Measurements from ENCODE around the gene MEGF11.

MEGF11 gene

DNA sequence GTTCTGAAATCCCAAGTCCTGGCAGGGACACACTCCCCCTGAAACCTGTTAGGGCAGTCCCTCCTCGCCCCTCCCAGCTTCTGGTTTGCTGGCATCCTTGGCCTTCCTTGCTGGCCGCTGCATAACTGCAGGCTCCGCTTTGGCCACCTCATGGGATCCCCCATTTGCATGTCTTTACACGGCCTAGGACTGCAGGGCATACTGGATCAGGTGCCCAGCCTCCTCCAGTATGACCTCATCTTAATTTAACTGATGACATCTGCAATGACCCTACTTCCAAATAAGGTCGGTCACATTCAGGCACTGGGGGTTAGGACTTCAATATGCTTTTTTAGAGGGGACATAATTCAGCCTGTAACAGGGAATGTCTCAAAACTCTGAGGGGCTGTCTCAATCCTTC is 210.9 kb downstream of the MEGF11 start:
- ATAC-seq (ENCODE audit: low read depth) (no peak), DNase-seq (ENCODE audit: low spot score) (no peak)
- Histone ChIP-seq H3K27ac (ENCODE audit: poor library complexity, severe bottlenecking) (no peak overlapping the region), H3K4me3 (ENCODE audit: severe bottlenecking) (no peak overlapping the region), H3K36me3 (ENCODE audit: low read depth) (no peaks in the 10 kb centered on the region), H3K9me3 (ENCODE audit: severe bottlenecking) (no peaks in the 10 kb centered on the region), H3K27me3 (ENCODE audit: insufficient read depth, poor library complexity, severe bottlenecking) (peaks cover 5% of the 10 kb centered on the region), H3K4me1 (ENCODE audit: insufficient read depth, poor library complexity, severe bottlenecking) (no peaks in the 10 kb centered on the region)
- TF ChIP-seq, protein P1, sequence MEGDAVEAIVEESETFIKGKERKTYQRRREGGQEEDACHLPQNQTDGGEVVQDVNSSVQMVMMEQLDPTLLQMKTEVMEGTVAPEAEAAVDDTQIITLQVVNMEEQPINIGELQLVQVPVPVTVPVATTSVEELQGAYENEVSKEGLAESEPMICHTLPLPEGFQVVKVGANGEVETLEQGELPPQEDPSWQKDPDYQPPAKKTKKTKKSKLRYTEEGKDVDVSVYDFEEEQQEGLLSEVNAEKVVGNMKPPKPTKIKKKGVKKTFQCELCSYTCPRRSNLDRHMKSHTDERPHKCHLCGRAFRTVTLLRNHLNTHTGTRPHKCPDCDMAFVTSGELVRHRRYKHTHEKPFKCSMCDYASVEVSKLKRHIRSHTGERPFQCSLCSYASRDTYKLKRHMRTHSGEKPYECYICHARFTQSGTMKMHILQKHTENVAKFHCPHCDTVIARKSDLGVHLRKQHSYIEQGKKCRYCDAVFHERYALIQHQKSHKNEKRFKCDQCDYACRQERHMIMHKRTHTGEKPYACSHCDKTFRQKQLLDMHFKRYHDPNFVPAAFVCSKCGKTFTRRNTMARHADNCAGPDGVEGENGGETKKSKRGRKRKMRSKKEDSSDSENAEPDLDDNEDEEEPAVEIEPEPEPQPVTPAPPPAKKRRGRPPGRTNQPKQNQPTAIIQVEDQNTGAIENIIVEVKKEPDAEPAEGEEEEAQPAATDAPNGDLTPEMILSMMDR (IDR thresholded peaks at IDR 0.05; ENCODE audit: poor library complexity, severe bottlenecking), result no peak

DNA sequence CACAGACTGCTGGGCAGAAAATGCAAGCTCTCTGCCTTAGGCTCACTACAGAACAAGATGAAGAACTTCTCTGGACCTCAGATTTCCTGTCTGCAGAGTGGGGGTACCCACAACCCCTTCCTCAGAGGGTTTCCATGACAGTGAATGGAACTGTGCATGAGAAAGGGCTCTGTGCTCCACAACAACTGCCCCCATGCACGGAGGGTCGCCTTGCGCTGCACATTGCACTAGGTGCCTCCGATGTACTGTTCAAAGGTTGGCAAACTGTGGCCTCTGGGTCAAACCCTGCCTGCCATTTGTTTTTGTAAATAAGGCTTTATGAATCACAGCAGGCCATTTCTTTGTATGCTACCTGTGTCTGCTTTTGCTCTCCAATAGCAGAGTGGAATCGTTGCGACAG is 212.3 kb downstream of the MEGF11 start:
- Histone ChIP-seq H3K4me1 (ENCODE audit: insufficient read depth, poor library complexity, severe bottlenecking) (no peaks in the 10 kb centered on the region), H3K4me3 (ENCODE audit: severe bottlenecking) (no peak overlapping the region), H3K27ac (ENCODE audit: poor library complexity, severe bottlenecking) (no peak overlapping the region), H3K9me3 (ENCODE audit: severe bottlenecking) (no peaks in the 10 kb centered on the region), H3K27me3 (ENCODE audit: insufficient read depth, poor library complexity, severe bottlenecking) (peaks cover 5% of the 10 kb centered on the region), H3K36me3 (ENCODE audit: low read depth) (no peaks in the 10 kb centered on the region)
- ATAC-seq (ENCODE audit: low read depth) (no peak), DNase-seq (ENCODE audit: low spot score) (no peak)
- TF ChIP-seq, protein P1 (IDR thresholded peaks at IDR 0.05; ENCODE audit: poor library complexity, severe bottlenecking), result no peak

DNA sequence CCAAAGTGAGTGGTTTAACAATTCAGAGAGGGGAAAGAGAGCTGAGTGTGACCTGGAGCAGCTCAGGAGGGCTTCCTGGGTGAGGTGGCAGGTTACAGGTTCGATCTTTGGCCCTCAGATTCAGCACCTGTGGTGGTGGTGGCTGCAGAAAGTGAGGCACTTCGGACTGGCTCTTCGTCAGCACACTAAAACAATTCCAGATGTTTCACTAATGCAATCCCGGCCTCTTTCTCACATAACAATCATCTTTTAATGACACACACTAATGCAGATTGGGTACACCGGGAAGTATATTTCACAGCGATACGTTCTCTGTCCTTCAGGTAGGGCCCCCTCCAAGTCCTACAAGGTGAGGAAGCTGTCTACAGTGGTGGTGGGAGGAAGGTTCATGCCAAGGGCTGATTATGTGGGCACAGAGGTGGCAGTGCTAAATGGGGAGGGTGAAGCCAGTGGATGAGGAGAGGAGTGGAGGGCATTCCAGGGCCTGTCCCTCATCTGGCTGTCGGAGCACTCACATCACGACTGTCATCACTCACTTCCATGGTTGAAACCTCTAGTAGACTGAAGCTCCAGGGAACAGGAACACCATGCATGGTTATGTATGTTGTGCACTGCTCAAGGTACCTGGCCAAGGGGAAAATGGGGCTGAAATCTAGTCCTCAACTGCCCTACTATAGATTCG is 213.2 kb downstream of the MEGF11 start:
- DNase-seq (ENCODE audit: low spot score), result no peak
- TF ChIP-seq, protein P1 (IDR thresholded peaks at IDR 0.05; ENCODE audit: poor library complexity, severe bottlenecking), result no peak
- peaks cover 5% of the 10 kb centered on the region for H3K27me3 ChIP-seq (ENCODE audit: insufficient read depth, poor library complexity, severe bottlenecking)
- no peaks in the 10 kb centered on the region for H3K9me3 ChIP-seq (ENCODE audit: severe bottlenecking)
- no peaks in the 10 kb centered on the region for H3K4me1 ChIP-seq (ENCODE audit: insufficient read depth, poor library complexity, severe bottlenecking)
- H3K27ac ChIP-seq (ENCODE audit: poor library complexity, severe bottlenecking), result no peak overlapping the region
- H3K36me3 ChIP-seq (ENCODE audit: low read depth), result no peaks in the 10 kb centered on the region
- H3K4me3 ChIP-seq (ENCODE audit: severe bottlenecking), result no peak overlapping the region
- no peak for ATAC-seq (ENCODE audit: low read depth)

DNA sequence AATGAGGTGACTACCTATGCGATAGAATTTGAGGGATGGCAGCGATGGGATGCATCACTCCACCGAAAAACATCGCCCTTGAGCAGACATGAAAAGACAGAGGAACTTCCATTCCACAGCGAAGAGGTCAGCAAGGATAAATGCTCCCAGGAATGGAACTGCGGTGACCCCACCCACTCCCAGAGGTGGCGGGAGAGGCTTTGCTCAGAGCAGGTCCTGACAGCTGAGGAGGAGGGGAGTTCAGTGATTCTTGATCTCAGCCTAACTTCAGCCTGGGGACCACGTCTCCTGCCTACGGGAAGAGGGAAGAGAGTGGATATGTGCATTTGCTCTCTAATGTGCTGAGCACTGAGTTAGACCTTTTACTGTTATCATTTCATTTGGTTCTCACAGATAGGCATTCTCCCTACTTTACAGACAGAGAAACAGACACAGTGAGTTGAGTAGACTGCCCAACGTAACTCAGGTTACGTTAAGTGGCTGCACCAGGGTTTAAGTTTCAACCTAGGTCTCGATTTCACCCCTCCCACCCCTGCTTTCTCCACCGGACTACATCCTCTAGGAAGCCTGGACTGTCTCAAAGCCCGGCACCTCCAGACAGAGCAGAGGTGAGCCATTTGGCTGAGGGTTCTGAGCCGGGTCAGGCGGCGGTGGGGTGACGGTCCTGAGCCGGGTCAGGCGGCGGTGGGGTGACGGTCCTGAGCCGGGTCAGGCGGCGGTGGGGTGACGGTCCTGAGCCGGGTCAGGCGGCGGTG is 214.3 kb downstream of the MEGF11 start:
- H3K4me3 ChIP-seq (ENCODE audit: severe bottlenecking), result no peak overlapping the region
- peaks cover 5% of the 10 kb centered on the region for H3K27me3 ChIP-seq (ENCODE audit: insufficient read depth, poor library complexity, severe bottlenecking)
- no peaks in the 10 kb centered on the region for H3K36me3 ChIP-seq (ENCODE audit: low read depth)
- H3K4me1 ChIP-seq (ENCODE audit: insufficient read depth, poor library complexity, severe bottlenecking), result no peaks in the 10 kb centered on the region
- no peak overlapping the region for H3K27ac ChIP-seq (ENCODE audit: poor library complexity, severe bottlenecking)
- no peaks in the 10 kb centered on the region for H3K9me3 ChIP-seq (ENCODE audit: severe bottlenecking)
- ATAC-seq (ENCODE audit: low read depth) (peak; percentile 59), DNase-seq (ENCODE audit: low spot score) (no peak)
- TF ChIP-seq, protein P1 (IDR thresholded peaks at IDR 0.05; ENCODE audit: poor library complexity, severe bottlenecking), result no peak

Data from RWPE2 (cell line).